Subcutaneous adipose tissue (tissue), 4 donors: Measurements from ENCODE around the gene PTK7. TPM values are rescaled to one million over a fixed set of nuclear protein-coding genes. Genes with fewer than 3 reads are reported as not detected.

ENCODE experiments used
- total RNA-seq, 4 donors: library from RNA; depleted of rRNA; stranded (reverse); fragments of >200 nt; gene quantifications; one replicate each; pipeline ENCODE4 v1.1.0, GENCODE V29; 2016
- TF ChIP-seq, protein P1 (sequence below): fragments of 450-650 bp; IDR thresholded peaks from one replicate; pipeline ENCODE4 v1.5.1; 2016; ENCODE audit warnings: low read depth, mild to moderate bottlenecking, control low read depth, antibody characterized with exemption, moderate library complexity

PTK7 gene
- total RNA-seq, 4 donors from 2014 or later: 1.8 to 11.4 (median 3.6) TPM

DNA sequence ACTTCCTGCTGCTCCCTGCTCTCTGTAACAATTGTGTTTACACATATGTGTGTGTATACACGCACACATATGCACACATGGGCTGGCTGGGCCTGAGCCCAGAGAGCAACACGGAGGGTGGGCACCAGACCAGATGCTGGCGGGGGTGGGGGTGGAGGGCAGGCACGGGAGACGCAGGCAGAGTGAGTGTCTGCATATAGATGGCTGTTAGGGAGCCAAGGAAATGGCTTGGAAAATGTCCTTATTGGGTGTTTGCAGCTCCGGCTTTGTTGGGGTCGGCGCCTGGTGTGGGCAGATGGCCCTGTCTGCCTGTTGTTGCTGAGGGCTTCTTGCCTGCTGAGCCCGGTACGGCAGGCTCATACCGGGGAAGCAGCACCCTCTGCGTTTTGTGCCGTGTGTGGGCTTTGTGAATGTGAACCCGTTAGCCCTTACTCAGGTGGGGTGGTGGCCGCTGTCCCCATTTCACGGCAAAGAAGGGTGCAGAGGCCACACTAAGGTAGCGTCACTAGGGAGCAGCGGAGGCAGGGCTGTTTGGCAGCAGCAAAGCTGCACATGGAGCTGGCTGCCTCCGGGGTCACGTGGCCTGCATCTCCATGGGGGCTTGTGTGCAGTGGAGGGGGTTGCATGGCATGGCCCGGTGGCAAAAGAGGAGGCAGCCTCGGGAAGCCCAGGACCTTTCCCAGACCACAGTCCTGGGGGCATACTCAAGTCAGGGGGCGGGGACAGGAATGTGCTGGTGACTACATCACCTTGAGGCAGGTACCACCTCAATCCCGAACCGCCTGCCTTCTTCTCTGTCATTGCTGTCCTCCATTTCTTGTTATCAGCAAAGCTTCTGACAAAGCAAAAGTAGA is 47.6 kb downstream of the PTK7 start:
- TF ChIP-seq, protein P1, sequence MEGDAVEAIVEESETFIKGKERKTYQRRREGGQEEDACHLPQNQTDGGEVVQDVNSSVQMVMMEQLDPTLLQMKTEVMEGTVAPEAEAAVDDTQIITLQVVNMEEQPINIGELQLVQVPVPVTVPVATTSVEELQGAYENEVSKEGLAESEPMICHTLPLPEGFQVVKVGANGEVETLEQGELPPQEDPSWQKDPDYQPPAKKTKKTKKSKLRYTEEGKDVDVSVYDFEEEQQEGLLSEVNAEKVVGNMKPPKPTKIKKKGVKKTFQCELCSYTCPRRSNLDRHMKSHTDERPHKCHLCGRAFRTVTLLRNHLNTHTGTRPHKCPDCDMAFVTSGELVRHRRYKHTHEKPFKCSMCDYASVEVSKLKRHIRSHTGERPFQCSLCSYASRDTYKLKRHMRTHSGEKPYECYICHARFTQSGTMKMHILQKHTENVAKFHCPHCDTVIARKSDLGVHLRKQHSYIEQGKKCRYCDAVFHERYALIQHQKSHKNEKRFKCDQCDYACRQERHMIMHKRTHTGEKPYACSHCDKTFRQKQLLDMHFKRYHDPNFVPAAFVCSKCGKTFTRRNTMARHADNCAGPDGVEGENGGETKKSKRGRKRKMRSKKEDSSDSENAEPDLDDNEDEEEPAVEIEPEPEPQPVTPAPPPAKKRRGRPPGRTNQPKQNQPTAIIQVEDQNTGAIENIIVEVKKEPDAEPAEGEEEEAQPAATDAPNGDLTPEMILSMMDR: no peak

DNA sequence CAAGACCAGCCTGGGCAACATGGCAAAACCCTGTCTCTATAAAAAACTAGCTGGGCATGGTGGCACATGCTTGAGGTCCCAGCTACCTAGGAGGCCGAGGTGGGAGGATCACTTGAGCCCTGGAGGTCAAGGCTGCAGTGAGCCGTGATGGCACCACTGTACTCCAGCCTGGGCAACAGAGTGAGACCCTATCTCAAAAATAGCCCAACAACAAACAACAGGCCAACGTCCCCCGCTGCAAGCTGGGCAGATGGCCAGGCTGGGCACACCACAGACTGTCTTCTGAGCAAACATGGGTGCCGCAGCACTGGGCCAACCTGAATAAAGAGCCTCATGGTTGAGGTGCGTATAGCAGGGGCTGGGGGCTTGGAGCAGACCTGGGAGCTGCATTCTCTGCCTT is 48.4 kb downstream of the PTK7 start:
- TF ChIP-seq, protein P1: no peak

DNA sequence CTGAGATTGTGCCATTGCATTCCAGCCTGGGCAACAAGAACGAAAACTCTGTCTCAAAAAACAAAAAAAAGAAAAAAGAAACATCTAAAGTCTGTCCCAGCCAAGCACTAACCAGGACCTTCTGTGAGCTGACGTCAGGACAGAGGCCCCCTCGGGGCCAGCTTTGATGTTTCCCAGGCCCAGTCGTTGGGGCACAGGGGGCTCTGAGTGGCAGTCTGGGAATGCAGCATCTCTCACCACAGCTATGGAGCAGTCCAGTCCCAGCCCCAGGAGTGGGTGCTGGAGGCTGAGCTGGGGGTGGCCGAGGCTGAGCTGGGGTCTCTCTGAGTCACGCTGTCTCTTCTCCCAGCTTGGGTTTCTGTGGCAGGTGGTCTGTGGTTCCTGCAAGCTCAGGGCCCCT is 49.0 kb downstream of the PTK7 start:
- TF ChIP-seq, protein P1: no peak

DNA sequence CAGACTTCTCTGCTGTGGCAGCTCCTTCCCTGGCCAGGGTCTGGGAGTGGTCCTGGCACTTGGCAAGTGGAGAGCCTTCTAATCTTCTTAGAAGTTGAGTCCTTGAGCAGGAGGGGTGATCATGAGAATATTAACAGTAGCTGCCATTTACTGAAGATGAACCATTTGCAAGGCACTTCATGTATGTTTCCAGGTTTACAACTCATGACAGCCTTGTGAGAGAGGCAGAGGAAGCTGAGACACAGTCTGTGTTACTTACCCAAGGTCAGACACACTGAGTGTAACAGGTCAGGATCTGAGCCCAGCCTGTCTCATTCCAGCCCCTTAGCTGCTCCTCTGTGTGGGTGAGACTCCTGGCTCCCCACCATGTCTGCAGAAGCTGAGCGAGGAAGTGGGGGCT is 49.4 kb downstream of the PTK7 start:
- TF ChIP-seq, protein P1: no peak

DNA sequence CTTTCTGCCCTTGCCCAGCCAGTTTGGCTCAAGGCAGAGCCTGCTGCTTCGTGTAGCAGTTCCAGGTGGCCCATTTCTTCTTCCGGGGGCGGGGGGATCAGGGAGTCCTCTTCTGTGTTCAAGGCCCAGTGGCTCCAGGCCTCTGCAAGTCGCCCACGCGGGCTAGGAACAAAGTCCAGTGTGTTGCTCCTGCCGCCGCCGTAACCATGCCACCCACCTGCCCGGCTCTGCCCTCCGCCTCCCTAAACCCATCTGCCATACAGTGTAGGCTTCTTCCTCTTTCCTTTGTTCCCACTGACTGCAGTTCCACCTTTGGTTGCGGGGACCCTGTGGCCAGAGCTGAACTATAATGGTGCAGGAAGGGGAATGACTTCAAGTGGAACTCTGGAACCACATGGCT is 51.1 kb downstream of the PTK7 start:
- TF ChIP-seq, protein P1: no peak

DNA sequence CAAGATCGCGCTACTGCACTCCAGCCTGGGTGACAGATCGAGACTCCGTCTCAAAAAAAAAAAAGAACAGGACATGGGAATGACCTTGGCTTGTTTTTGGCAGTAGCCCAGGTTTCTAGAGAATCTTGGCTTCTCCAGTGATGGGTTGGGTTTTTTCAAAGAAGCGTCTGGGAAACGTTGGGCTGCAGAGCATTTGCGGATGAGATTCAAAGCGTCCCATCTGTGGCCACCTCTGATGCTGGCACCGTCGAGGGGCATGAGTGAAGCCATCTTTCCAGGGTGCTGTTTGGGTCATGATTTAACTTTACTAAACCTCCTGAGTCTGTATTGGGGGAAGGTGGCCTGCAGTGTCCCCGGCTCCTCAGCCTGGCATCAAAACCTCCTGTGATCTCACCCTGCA is 51.8 kb downstream of the PTK7 start:
- TF ChIP-seq, protein P1: no peak

DNA sequence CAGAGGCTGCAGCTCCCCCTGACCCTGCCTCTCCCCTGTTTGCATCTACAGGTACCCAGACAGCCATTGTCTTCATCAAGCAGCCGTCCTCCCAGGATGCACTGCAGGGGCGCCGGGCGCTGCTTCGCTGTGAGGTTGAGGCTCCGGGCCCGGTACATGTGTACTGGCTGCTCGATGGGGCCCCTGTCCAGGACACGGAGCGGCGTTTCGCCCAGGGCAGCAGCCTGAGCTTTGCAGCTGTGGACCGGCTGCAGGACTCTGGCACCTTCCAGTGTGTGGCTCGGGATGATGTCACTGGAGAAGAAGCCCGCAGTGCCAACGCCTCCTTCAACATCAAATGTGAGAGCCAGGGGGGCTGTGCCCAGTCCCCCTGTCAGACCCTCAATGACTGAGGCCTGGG is 52.8 kb downstream of the PTK7 start:
- TF ChIP-seq, protein P1: no peak
